HCT116 (cell line): ENCODE results near the gene CSTA.

Experiments used
- CTCF ChIP-seq, 3 experiments: fragments of 200-600 bp in 1 of 3; sonication (generic) in 1 of 3; IDR thresholded peaks in 2 of 3; conservative IDR thresholded peaks in 1 of 3; 2 replicates each; pipeline ENCODE4 v1.5.1; 2012 to 2017; ENCODE audit warnings: low read depth in 2 of 3, low read length in 2 of 3, antibody characterized with exemption in 1 of 3, borderline replicate concordance in 1 of 3, control low read depth in 1 of 3, mild to moderate bottlenecking in 1 of 3, mixed read lengths in 1 of 3, mixed run types in 1 of 3, moderate library complexity in 1 of 3; ENCODE audit not compliant: insufficient read depth in 1 of 3
- EGR1 ChIP-seq: IDR thresholded peaks from 2 replicates; pipeline ENCODE4 v1.6.1; 2012; ENCODE audit warnings: low read depth
- ELF1 ChIP-seq: IDR thresholded peaks from 2 replicates; pipeline ENCODE4 v1.6.1; 2012; ENCODE audit warnings: low read depth, borderline replicate concordance
- EZH2 ChIP-seq: fragments of 200-600 bp; sonication (generic); IDR thresholded peaks from 2 replicates; pipeline ENCODE4 v1.6.1; 2017; ENCODE audit warnings: antibody characterized with exemption, mixed run types
- EZH2phosphoT487 ChIP-seq: fragments of 200-600 bp; IDR thresholded peaks from 2 replicates; pipeline ENCODE4 v1.6.1; 2018; ENCODE audit warnings: antibody characterized with exemption, borderline replicate concordance
- MAX ChIP-seq: IDR thresholded peaks from 2 replicates; pipeline ENCODE4 v1.6.1; 2012
- POLR2A ChIP-seq: IDR thresholded peaks from 2 replicates; pipeline ENCODE4 v1.7.0; 2011; ENCODE audit warnings: borderline replicate concordance; ENCODE audit not compliant: insufficient read depth, insufficient read length; ENCODE audit errors: extremely low read depth
- POLR2AphosphoS5 ChIP-seq: IDR thresholded peaks from 2 replicates; pipeline ENCODE4 v1.6.1; 2011; ENCODE audit warnings: mild to moderate bottlenecking, low read depth, low read length, moderate library complexity
- RAD21 ChIP-seq: IDR thresholded peaks from 2 replicates; pipeline ENCODE4 v1.6.1; 2012; ENCODE audit warnings: low read depth, mild to moderate bottlenecking
- REST ChIP-seq: IDR thresholded peaks from 2 replicates; pipeline ENCODE4 v1.6.1; 2012; ENCODE audit warnings: low read depth
- SIN3A ChIP-seq: IDR thresholded peaks from 2 replicates; pipeline ENCODE4 v1.6.1; 2012; ENCODE audit warnings: low read depth
- ZBTB33 ChIP-seq: IDR thresholded peaks from 2 replicates; pipeline ENCODE4 v1.6.1; 2011; ENCODE audit warnings: mild to moderate bottlenecking, low read length, moderate library complexity; ENCODE audit not compliant: insufficient replicate concordance; ENCODE audit errors: extremely low read depth
- ZNF274 ChIP-seq: fragments of 200-500 bp; sonication (Bioruptor generic); IDR thresholded peaks from 2 replicates; pipeline ENCODE4 v1.6.1; 2014; ENCODE audit warnings: mild to moderate bottlenecking, low read depth, low read length, inconsistent platforms

- TF ChIP-seq EGR1 (no peak), POLR2A (no peak), RAD21 (no peak), CTCF (IDR thresholded peaks at IDR 0.05 in 2 of 3, conservative IDR thresholded peaks at IDR 0.05 in 1 of 3; ENCODE audit: borderline replicate concordance in 1 of 3, insufficient read depth in 1 of 3, low read depth in 2 of 3, low read length in 2 of 3) (no peak), SIN3A (no peak), POLR2AphosphoS5 (no peak), ZNF274 (no peak), REST (no peak), EZH2phosphoT487 (no peak), EZH2 (no peak), MAX (no peak), ZBTB33 (no peak), ELF1 (no peak)
Observed at GRCh38 chr3:122389892-122390291, 64.8 kb downstream of the CSTA start.
